H1 (cell line): ENCODE results near the gene ZNF644.

Source experiments
- EP300 ChIP-seq, 2 experiments: IDR thresholded peaks; 1 replicate in 1 of 2; 2 replicates in 1 of 2; pipeline ENCODE4 v1.6.1; 2011 to 2012; ENCODE audit warnings: low read depth in 2 of 2, low read length in 2 of 2, mild to moderate bottlenecking in 2 of 2, borderline replicate concordance in 1 of 2, inconsistent platforms in 1 of 2, moderate library complexity in 1 of 2
- POLR2A ChIP-seq, 2 experiments: IDR thresholded peaks; 1 replicate in 1 of 2; 2 replicates in 1 of 2; pipeline ENCODE4 v1.6.1; 2011; ENCODE audit warnings: low read depth in 2 of 2, low read length in 2 of 2, mild to moderate bottlenecking in 2 of 2; ENCODE audit errors: control extremely low read depth in 1 of 2

DNA sequence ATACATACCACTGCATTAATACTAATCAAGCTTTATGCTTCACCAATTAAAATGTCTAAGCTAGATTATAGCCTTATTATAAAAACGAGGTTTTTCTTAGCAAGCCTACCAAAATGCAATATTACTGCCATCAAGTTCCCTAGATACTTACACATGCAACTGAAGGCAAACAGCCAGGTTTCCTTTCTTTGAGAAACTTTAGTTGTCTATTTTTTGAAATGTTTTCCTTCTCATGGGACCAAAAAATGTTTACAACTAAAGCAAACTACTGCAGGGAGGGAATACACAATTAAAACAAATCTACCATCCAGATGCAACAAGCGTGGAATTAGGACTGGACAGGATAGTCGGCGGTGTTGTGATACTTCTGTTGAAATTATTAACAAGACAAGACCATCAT, 1.3 kb downstream of the ZNF644 start:
- no peak for TF ChIP-seq POLR2A (IDR thresholded peaks at IDR 0.05; ENCODE audit: control extremely low read depth in 1 of 2, low read depth in 2 of 2, low read length in 2 of 2)
- TF ChIP-seq EP300 (IDR thresholded peaks at IDR 0.05; ENCODE audit: borderline replicate concordance in 1 of 2, low read depth in 2 of 2, low read length in 2 of 2): no peak
